ENCODE measurements around the gene SPSB4. TPM values are rescaled to one million over a fixed set of nuclear protein-coding genes. Genes with fewer than 3 reads are reported as not detected.

The SPSB4 gene
- total RNA-seq, 1 donor from 2014 or later, result not detected

DNA sequence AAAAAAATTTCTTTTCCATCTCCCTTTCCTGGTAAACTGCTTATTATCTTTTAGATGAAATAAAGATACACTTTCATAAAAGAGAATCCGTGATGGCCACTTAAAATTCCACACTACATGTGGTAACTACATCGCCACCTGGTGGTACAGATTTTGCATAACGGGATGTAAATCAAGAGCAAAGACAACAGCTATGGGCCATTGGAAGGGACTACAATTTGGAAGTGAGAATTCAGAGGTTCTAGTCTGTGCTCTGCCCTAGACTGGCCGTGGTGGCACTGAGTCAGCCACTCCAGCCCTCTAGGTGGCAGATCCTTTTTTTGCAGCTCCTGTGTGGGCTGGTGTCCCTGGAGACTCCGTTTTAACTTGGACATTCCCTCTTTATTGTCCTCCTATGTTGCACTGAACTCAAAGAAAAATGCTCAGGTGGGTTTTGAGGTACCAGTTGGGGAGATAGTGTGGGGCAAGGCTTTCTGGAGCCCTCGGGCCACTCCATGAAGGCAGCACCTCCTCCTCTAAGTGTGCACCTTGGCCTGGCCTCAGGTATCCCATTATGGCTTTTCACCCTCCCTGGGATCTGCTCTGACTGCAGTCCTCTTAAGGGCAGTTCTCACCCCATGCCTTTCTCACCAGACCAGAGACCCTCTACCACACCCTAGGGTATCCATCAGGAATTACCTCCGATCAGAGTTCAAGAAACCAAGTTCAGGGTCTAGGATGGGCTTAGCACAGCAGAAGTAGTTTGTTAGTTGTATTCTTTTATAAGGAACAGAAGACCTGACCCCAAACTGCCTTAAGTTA, 54.9 kb downstream of the SPSB4 start:
- Histone ChIP-seq H3K36me3 (no peaks in the 10 kb centered on the region), H3K9me3 (no peaks in the 10 kb centered on the region), H3K4me1 (peaks cover 4 to 6% of the 10 kb centered on the region in 2 donors), H3K4me3 (no peak overlapping the region), H3K27me3 (no peaks in the 10 kb centered on the region), H3K27ac (no peak overlapping the region)
- DNase-seq (ENCODE audit: low spot score in 2 of 2), result peak in 1 of 2 donors; percentile 87
- TF ChIP-seq, protein P1, sequence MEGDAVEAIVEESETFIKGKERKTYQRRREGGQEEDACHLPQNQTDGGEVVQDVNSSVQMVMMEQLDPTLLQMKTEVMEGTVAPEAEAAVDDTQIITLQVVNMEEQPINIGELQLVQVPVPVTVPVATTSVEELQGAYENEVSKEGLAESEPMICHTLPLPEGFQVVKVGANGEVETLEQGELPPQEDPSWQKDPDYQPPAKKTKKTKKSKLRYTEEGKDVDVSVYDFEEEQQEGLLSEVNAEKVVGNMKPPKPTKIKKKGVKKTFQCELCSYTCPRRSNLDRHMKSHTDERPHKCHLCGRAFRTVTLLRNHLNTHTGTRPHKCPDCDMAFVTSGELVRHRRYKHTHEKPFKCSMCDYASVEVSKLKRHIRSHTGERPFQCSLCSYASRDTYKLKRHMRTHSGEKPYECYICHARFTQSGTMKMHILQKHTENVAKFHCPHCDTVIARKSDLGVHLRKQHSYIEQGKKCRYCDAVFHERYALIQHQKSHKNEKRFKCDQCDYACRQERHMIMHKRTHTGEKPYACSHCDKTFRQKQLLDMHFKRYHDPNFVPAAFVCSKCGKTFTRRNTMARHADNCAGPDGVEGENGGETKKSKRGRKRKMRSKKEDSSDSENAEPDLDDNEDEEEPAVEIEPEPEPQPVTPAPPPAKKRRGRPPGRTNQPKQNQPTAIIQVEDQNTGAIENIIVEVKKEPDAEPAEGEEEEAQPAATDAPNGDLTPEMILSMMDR (IDR thresholded peaks at IDR 0.05), result peak; percentile 55 to 80 (median 66)
- intact Hi-C loops (cut with DNase I), result loop anchor here (2.0 kb wide), 3 partner anchors 55 to 95 kb away; partner anchors contain the start of gene SPSB4

DNA sequence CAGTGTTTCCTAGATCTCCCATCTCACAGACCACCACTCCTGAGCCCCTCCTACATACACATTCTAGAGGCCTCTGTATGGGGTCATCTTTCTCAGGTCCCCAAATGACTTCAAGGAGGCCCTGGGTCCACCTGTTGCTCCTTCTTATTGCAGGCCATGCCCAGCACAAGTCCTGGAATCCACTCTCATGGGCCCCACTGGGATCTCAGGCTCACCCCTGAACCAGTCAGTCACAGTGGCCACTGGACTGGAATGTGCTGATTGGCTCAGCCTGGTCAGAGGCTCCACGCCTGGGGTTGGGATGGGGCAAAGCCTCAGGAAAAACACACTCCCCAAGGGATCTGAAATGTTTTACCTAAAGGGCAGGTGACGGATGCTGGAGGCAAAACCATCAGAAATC, 55.7 kb downstream of the SPSB4 start:
- Histone ChIP-seq H3K27me3 (no peaks in the 10 kb centered on the region), H3K4me3 (no peak overlapping the region), H3K9me3 (no peaks in the 10 kb centered on the region), H3K27ac (no peak overlapping the region), H3K36me3 (no peaks in the 10 kb centered on the region), H3K4me1 (peaks cover 7 to 13% of the 10 kb centered on the region in 2 donors)
- TF ChIP-seq, protein P1 (IDR thresholded peaks at IDR 0.05), result no peak
- intact Hi-C loops (cut with DNase I), result loop anchor here (2.0 kb wide), 1 partner anchor 86 kb away; no protein-coding TSS in a partner anchor
- no peak for DNase-seq (ENCODE audit: low spot score in 2 of 2)

DNA sequence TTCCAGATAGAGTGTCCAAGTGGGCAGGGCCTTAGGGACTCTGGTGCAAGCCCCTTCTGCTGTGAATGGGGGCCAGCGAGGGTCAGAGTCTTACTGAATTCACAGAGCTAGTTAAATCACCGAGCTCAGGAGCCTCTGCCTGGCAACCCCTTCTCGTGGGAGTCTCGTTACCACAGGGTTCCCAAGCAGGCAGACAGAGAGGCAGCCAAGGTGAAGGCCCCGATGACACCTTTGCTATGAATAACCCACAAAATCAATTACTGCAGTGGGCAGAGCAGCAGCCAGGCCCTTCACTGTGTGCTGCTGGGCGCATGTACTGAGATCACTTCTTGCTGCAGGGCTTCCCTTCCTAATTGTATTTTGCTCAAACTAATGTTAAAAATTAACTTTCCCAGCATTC, 56.9 kb downstream of the SPSB4 start:
- Histone ChIP-seq H3K27ac (no peak overlapping the region), H3K36me3 (no peaks in the 10 kb centered on the region), H3K27me3 (no peaks in the 10 kb centered on the region), H3K9me3 (no peaks in the 10 kb centered on the region), H3K4me1 (peaks cover 7 to 15% of the 10 kb centered on the region in 2 donors), H3K4me3 (no peak overlapping the region)
- no peak for DNase-seq (ENCODE audit: low spot score in 2 of 2)
- TF ChIP-seq, protein P1 (IDR thresholded peaks at IDR 0.05), result no peak
- intact Hi-C loops (cut with DNase I), result no loop called here

DNA sequence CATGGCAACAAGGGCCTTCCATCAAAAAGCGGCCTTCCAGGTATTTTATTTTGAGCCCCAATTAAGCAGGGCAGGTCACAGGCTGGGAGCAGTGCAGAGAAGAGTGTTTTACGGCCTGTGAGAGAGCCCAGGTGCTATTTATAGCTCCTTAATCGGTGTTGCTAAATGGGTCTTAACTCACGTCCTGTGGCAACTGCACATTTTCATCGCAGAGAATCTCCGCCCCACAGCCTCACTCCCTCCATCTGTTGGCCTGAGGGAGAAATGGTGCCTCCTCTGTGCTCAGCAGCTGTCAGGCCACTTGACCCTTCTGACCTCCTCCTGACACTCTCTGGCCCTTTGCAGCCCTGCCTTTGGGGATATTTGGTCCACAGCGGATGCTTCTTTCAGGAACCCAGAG, 58.6 kb downstream of the SPSB4 start:
- Histone ChIP-seq H3K27ac (peak overlapping the region; percentile 67 to 84), H3K27me3 (no peaks in the 10 kb centered on the region), H3K4me1 (peaks cover 7 to 15% of the 10 kb centered on the region in 2 donors), H3K9me3 (no peaks in the 10 kb centered on the region), H3K4me3 (no peak overlapping the region), H3K36me3 (no peaks in the 10 kb centered on the region)
- intact Hi-C loops (cut with DNase I), result loop anchor here (2.0 to 5.0 kb wide), 2 partner anchors 15 to 167 kb away; partner anchors contain the start of gene SLC25A36
- DNase-seq (ENCODE audit: low spot score in 2 of 2), result no peak
- TF ChIP-seq, protein P1 (IDR thresholded peaks at IDR 0.05), result peak in 2 of 3 experiments; percentile 14 to 40

DNA sequence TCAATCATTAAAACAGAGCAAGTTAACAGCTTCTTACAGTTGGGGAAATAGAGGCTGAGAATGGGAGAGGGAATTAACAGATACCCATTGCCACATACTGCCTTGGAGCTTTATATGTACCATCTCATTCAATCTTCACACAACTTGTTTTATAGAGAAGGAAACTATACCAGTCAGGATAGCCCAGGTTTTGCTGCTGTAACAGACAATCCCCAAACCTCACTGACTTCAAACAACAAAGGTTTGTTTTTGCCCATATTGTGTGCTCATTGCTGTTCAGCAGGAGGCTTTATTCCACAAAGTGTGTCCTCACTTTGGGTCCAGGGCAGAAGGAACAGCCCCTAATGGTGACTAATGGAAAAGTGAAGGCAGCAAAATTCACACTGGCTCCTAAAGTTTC, 59.2 kb downstream of the SPSB4 start:
- Histone ChIP-seq H3K4me1 (peaks cover 11 to 17% of the 10 kb centered on the region in 2 donors), H3K27me3 (no peaks in the 10 kb centered on the region), H3K27ac (peak overlapping the region; percentile 67 to 84), H3K4me3 (no peak overlapping the region), H3K36me3 (no peaks in the 10 kb centered on the region), H3K9me3 (no peaks in the 10 kb centered on the region)
- no peak for DNase-seq (ENCODE audit: low spot score in 2 of 2)
- intact Hi-C loops (cut with DNase I), result loop anchor here (2.0 to 5.0 kb wide), 2 partner anchors 16 to 168 kb away; partner anchors contain the start of gene SLC25A36
- TF ChIP-seq, protein P1 (IDR thresholded peaks at IDR 0.05), result no peak
